ENCODE measurements around the gene JMJD4. TPM values are rescaled to one million over a fixed set of nuclear protein-coding genes. Genes with fewer than 3 reads are reported as not detected.

JMJD4 gene
- total and polyA plus RNA-seq, 2 of the 8 experiments (the other 6 are each of a cell fraction or from before 2014, with no cell fraction given) = 13.2 to 23.3 TPM

GRCh38 chr1:227759341-227760300, 24.5 kb upstream of the JMJD4 start:
- ChIA-PET CTCF (ENCODE audit: partially characterized antibody) (interaction anchor here (0.7 to 7.7 kb wide), 9 partner anchors 15 to 277 kb away, joined by 4 to 51 read pairs (median 6); no protein-coding TSS in a partner anchor), POLR2A (ENCODE audit: partially characterized antibody) (no interaction called here)
- no peak overlapping the region for H2BK120ac ChIP-seq (replicated peaks; ENCODE audit: low read depth, low read length)
- no peaks in the 10 kb centered on the region for H3K27me3 ChIP-seq (replicated peaks in 1 of 4; ENCODE audit: control insufficient read depth in 3 of 4, extremely low read depth in 1 of 4, insufficient read depth in 3 of 4, low read length in 3 of 4)
- H3K9me3 ChIP-seq (ENCODE audit: insufficient read depth in 2 of 2, low read depth in 1 of 2, low read length in 1 of 2) = no peaks in the 10 kb centered on the region
- 89% methylated on average over 15 of the region's 15 CpGs; no CpG with 5 or more reads in 1 of the 2 experiments for WGBS, 2 experiments (ENCODE audit: extremely low coverage in 1 of 2, insufficient coverage in 1 of 2, insufficient read length in 1 of 2, insufficient replicate concordance in 2 of 2, low coverage in 1 of 2, low lambda C conversion rate in 2 of 2, missing lambda C conversion rate in 1 of 2)
- H2AK5ac ChIP-seq (ENCODE audit: low read depth, low read length) = no peak overlapping the region
- no peak overlapping the region for H3K27ac ChIP-seq (ENCODE audit: low read depth, low read length)
- peaks cover 0 to 5% (median under 1%) of the 10 kb centered on the region in 4 experiments; a peak in 3 of 7 replicates for H3K4me1 ChIP-seq (replicated peaks in 1 of 4; ENCODE audit: control insufficient read depth in 3 of 4, insufficient read depth in 4 of 4, low read length in 3 of 4)
- H3K79me1 ChIP-seq (ENCODE audit: low read depth, low read length) = peaks cover 3% of the 10 kb centered on the region
- H3K23me2 ChIP-seq (ENCODE audit: low read depth, low read length) = no peaks in the 10 kb centered on the region
- no peak overlapping the region for H3K14ac ChIP-seq (ENCODE audit: insufficient read length)
- H3K79me2 ChIP-seq (ENCODE audit: control insufficient read depth in 1 of 2, insufficient read depth in 2 of 2, low read length in 2 of 2) = peaks cover 0 to 7% of the 10 kb centered on the region in 2 experiments; a peak in 1 of 4 replicates
- H2BK20ac ChIP-seq (ENCODE audit: low read length) = no peak overlapping the region
- H3K23ac ChIP-seq (ENCODE audit: insufficient read length) = no peak overlapping the region
- H3K56ac ChIP-seq (replicated peaks; ENCODE audit: insufficient read length, low read depth, low read length) = no peak overlapping the region
- no peak overlapping the region for H3K4me3 ChIP-seq (ENCODE audit: extremely low read depth in 1 of 4, insufficient read depth in 2 of 4, low read depth in 3 of 4, low read length in 4 of 4)
- DNase-seq (ENCODE audit: low read depth in 1 of 2, low spot score in 2 of 2) = no peak
- no peak overlapping the region for H3K4me2 ChIP-seq (ENCODE audit: insufficient read depth in 1 of 2, low read depth in 2 of 2, low read length in 2 of 2)
- H4K5ac ChIP-seq (ENCODE audit: insufficient read length, low read depth, low read length) = no peak overlapping the region
- H3K9ac ChIP-seq (replicated peaks in 1 of 4; ENCODE audit: extremely low read depth in 1 of 4, low read depth in 3 of 4, low read length in 3 of 4) = no peak overlapping the region
- H3K4ac ChIP-seq (replicated peaks; ENCODE audit: insufficient read length, low read depth, low read length) = no peak overlapping the region
- H4K20me1 ChIP-seq (replicated peaks in 1 of 2; ENCODE audit: control insufficient read depth in 1 of 2, insufficient read depth in 2 of 2, low read length in 2 of 2) = peaks cover 10 to 29% of the 10 kb centered on the region in 2 experiments
- H3K18ac ChIP-seq (ENCODE audit: extremely low read depth, low read length) = no peak overlapping the region
- FAIRE-seq = no peak
- no peak overlapping the region for H2BK15ac ChIP-seq (ENCODE audit: low read length)
- peaks cover 8 to 19% (median 13%) of the 10 kb centered on the region in 4 experiments; a peak in 6 of 8 replicates for H3K36me3 ChIP-seq (ENCODE audit: control insufficient read depth in 2 of 4, insufficient read depth in 4 of 4, low read length in 3 of 4)
- no peak overlapping the region for H2AFZ ChIP-seq (ENCODE audit: low read length)
- no peak overlapping the region for H4K91ac ChIP-seq (replicated peaks; ENCODE audit: insufficient read length, low read length)
- no peak overlapping the region for H4K8ac ChIP-seq (ENCODE audit: extremely low read depth, insufficient read depth, low read length)
- no peak overlapping the region for H2BK5ac ChIP-seq (ENCODE audit: low read depth, low read length)
- no peak overlapping the region for H2BK12ac ChIP-seq (ENCODE audit: low read depth, low read length)
- TF ChIP-seq POLR2A (IDR thresholded peaks at IDR 0.05; ENCODE audit: control extremely low read depth in 1 of 2, low read depth in 2 of 2, low read length in 2 of 2) = no peak

All from H1 (cell line).